Keratinocyte (primary cell): Measurements from ENCODE around the gene ECI1.

ENCODE experiments used
- CTCF ChIP-seq, 3 experiments: IDR thresholded peaks in 1 of 3; conservative IDR thresholded peaks in 1 of 3; optimal IDR thresholded peaks in 1 of 3; 2 replicates in 2 of 3; 3 replicates in 1 of 3; pipeline versions ENCODE3 to v1.5.1; 2011; ENCODE audit warnings: low read length in 3 of 3, mild to moderate bottlenecking in 3 of 3, moderate library complexity in 2 of 3, control low read depth in 1 of 3, inconsistent platforms in 1 of 3; ENCODE audit not compliant: insufficient read depth in 2 of 3; ENCODE audit errors: extremely low read depth in 1 of 3
- EZH2 ChIP-seq: IDR thresholded peaks from one replicate; pipeline ENCODE4 v1.6.1; 2012; ENCODE audit warnings: inconsistent platforms, mild to moderate bottlenecking, low read length, moderate library complexity

DNA sequence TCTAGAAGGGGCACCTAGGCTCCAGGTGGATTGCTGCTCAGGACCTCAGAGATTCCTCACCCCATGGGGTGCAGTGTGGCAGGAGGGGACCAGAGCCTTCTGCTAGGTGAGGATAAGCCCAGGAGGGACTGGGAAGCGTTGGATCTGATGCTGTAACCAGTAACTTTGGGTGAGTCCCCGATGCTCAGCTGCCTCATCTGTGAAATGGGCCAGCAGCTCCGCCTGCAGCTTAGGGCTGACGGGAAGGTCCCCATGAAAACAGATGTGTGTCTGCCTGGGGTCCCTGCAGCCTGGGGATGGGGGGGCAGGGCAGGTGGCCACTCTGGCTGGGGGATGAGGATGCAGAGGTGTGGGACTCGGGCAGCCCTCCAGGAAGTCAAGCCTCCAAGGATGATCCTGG lies 52.3 kb downstream of the ECI1 start:
- TF ChIP-seq CTCF (optimal IDR thresholded peaks at IDR 0.05 in 1 of 3, IDR thresholded peaks at IDR 0.05 in 1 of 3, conservative IDR thresholded peaks at IDR 0.05 in 1 of 3; ENCODE audit: extremely low read depth in 1 of 3, insufficient read depth in 2 of 3, low read length in 3 of 3) (no peak), EZH2 (no peak)
